NCI-H1092 treated with DMSO at 0.1 percent for 48 hours (cell line): ENCODE measurements around the gene TM2D1.
"Not testable (repeated sequence)": the region's sequence is repeated elsewhere in the genome, so short reads cannot be mapped to it uniquely, and the experiment has no call there.

Experiments used
- DNase-seq: peaks from one replicate; lab custom pipeline; 2025; lab: John Stamatoyannopoulos, UW

TM2D1 gene

DNA sequence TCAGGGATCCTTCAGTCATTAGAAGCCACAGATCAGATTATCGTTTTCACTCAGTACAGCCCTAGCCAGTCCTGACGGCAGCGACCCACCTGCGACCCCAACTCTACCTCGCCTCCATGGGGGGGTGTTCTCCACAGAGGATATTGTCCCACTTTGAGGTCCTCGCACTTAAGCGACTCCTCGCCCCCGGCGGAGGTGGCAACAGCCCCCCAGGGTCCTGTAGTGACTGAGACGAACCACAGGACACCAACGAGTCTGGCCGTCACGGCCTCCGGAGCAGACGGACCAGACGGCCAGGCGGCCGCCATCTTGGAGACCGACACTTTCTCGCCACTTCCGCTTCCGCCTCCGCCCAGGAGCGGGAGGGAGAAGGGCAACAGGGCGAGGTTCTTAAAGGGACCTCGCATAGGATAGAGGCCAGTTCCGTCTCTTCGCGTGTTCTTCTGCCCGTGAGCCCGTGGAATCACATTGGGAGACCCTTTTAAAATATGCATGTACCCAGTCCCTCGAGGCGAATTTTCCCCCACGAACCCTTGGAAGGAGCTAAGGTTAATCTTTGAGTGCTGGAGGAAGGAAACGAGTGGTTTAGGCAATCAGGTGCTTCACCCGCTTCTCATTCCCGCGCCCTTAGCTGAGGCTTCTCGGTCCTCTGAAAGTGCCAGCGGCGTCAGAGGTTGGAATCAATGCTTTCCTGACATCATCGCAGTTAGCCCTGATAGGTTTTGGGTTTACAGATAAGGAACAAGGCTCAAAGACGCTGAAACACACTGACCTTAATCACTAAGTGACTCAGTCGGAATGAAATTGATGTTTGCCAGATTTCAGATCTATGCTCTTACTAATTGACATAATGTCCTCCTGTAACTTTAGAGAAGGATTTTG lies at the start of gene TM2D1:
Gene TM2D1, minus strand, starts transcription at position 329 of the 882 bp plus-strand sequence. Its CDS starts 21 bp downstream, at position 308.
- peak; percentile 86 for DNase-seq

DNA sequence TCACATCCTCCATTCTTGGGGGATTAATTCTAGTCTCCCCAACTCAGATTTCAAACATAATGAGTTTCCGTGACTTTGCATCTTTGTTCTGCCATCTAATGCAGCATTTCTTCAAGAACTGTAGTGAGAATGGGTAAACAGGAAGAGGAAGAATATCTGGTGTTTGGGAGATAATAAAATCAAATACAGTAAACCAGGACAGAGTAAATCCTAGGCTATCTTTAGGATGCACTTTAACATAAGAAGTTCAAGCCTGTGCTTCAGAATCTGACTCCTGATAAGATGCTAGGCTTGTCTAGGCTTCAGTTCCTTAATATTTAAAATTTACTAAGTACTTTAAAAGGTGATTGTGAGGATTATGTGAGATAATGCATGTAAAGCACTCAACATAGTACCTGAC lies 45.2 kb upstream of the TM2D1 start:
- DNase-seq, result no peak

- no peak for DNase-seq
Measured at GRCh38 chr1:61757950-61758349, 33.0 kb upstream of the TM2D1 start.

- DNase-seq, result no peak
Measured at GRCh38 chr1:61756773-61757172, 31.8 kb upstream of the TM2D1 start.

DNA sequence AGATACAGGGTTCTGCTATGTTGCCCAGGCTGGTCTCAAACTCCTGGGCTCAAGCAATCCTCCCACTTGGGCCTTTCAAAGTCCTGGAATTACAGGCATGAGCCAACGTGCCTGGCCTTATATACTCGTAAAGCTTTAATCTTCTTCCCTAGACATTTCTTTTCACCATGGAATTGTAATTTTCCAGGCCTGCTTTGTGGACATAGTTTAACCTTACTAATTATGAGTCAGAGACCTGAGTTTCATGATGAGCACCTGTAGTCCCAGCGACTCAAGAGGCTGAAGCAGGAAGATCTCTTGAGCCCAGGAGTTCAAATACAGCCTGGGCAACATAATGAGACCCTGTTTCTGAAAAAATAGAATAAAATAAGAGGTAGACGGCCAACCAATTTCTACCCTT lies 29.6 kb upstream of the TM2D1 start:
- DNase-seq, result no peak

- no peak for DNase-seq
Measured at GRCh38 chr1:61753998-61754508, 29.1 kb upstream of the TM2D1 start.

GRCh38 chr1:61752921-61753389 lies 28.0 kb upstream of the TM2D1 start:
- DNase-seq, result no peak

GRCh38 chr1:61749574-61749973 lies 24.6 kb upstream of the TM2D1 start:
- DNase-seq, result no peak

GRCh38 chr1:61748566-61748965 lies 23.6 kb upstream of the TM2D1 start:
- DNase-seq, result no peak

- no peak for DNase-seq
Measured at GRCh38 chr1:61746813-61747212, 21.9 kb upstream of the TM2D1 start.

- DNase-seq, result no peak
Measured at GRCh38 chr1:61743716-61744580, 19.0 kb upstream of the TM2D1 start.

DNA sequence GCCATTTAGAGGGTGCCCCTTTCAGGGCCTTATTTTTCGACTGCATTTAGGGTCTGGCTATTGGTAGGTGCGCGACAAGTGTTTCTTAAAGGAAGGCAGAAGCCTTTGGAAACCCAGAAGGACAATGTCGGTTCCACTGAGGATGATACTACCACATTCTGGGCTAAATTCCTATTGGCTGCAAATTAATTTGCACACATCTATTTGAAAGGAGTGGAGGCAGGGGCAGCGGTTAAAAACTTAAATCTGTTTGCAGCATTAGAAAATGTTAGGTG lies 18.4 kb upstream of the TM2D1 start:
- DNase-seq, result no peak

DNA sequence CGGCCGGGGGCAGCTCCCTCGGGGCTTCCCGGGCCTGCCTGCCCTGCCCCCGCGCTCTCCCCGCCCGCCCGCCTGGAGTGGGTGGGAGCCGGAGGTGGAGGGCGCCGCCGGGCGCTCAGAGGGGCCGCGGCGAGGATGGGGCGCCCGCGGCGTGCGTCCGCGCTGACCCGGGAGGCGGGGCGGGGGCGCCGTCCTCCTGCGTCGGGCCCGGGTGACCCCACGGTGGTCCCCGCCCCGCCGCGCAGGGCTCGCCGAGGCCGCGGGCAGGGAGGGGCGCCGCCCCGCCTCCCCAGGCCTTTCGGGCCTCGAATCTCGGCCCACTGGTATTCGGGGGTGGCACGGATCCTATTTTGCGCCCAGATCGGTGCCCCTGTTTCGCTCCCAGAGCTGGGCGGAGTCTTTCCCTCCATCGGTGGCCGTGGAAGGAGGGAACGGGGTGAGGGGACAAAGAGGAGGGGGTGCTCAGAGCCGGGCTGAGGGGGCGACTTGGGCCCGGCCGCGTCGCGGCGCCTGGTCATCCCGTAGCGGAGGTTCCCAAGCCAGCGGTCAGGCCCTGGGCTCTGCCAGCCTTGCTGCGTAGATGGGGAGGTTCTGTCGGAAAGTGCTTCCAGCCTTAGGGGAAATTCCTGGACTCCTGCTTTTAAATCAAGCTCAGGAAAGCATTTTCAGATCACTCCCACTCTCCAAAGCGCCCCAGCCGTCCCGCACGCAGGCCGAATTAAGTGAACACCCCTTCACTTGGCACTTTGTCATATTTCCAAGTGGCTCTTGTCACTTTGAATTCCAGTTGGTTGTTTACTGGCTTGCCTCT lies 17.9 kb upstream of the TM2D1 start:
- DNase-seq, result peak; percentile 29

- DNase-seq, result peak; percentile 11
Measured at GRCh38 chr1:61741711-61742619, 17.0 kb upstream of the TM2D1 start, which contains the start of gene PATJ. TSS of gene PATJ (plus strand) at chr1:61742480. CDS start at chr1:61762893, 20,413 bp downstream.

DNA sequence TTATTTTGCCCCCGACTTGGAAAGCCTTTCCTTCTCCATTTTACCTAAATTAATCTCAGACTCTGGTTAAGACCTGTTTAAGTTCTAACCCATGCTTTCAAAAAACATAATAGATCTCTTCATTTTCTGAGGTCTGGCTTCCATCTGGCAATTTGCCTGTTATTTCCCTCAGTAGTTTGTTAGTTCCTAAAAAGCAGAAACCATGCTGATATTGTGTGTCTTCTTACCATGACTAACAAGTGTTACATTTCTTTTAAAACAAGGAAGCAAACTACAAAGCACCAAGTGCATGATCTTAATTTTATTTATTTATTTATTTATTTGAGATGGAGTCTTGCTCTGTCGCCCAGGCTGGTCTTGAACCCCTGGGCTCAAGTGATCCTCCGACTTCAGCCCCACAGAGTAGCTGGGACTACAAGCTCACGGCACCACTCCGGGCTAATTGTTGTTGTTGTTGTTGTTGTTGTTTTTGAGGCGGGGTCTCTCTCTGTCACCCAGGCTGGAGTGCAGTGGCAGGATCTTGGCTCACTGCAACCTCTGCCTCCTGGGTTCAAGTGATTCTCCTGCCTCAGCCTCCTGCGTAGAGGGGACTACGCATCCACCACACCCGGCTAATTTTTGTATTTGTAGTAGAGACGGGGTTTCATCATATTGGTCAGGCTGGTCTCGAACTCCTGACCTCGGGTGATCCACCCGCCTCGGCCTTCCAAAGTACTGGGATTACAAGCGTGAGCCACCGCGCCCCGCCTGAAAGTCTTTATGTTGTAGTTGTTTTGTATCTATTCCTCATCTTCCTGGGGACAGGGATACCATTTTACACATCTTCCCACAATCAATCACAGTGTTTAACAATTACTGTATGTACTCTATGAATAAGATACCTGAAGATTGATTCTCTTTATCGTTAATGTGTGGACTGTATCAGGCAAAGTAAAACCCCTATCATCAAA lies 16.1 kb upstream of the TM2D1 start:
- no peak for DNase-seq

DNA sequence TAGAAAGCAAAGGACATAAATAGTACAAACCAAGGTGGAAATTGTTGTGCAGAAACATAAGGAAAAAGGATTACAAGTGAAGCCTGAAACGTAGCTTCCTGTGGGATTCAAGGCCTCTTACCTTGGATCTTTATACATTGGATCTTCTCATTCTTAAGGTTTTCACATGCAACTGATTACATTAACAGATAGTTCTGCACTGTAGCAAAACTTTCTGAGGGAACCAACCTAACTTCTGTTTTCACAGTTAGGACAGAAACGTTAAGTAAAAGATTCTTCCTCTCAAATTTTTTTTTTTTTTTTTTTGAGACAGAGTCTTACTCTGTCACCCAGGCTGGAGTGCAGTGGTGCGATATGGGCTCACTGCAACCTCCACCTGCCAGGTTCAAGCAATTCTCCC lies 7.8 kb upstream of the TM2D1 start:
- DNase-seq, result no peak

DNA sequence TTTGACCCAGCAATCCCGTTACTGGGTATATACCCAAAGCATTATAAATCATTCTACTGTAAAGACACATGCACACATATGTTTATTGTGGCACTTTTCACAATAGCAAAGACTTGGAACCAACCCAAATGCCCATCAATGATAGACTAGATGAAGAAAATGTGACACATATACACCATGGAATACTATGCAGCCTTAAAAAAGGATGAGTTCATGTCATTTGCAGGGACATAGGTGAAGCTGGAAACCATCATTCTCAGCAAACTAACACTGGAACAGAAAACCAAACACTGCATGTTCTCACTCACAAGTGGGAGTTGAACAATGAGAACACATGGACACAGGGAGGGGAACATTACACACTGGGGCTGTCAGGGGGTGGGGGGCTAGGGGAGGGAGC lies 5.7 kb upstream of the TM2D1 start:
- not testable (repeated sequence) for DNase-seq

DNA sequence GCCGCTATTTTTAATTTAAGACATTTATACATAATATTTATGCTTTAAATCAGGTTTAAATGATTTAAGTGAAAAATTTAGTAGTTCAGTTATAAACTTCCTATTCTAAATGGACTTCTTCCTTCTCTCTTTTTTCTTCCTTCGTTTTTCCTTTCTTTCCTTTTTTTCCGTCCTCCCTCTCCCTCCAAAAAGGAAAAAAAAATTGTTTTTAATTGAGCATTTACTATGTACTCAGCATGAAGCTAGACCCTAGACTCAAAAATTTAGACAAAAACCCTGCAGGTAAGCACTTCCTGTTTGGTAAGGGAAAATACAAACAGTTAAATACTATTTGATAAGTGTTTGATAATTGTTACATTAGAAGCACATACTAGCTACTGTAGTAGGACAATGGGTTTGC lies 2.6 kb upstream of the TM2D1 start:
- DNase-seq, result no peak

DNA sequence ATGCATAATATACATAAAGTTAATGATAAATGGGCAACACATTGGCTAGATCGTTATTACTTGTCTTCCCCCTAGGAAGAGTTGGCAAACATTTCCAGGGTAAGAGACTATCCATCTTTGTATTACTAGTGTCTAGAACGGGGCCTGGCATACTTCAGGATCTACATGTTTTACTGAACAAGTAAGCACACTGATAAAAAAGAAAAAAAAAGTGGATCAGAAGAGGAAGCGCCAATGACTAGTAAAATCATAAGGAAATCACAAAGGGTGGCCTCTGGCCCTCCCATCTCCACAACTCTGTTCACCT lies 482 bp downstream of the TM2D1 start:
- peak; percentile 27 for DNase-seq
